ENCODE data around the gene SLC5A6. TPM values are rescaled to one million over a fixed set of nuclear protein-coding genes. Genes with fewer than 3 reads are reported as not detected.

The SLC5A6 gene
- polyA plus RNA-seq, 3 donors = 8.1 to 21.7 (median 10.2) TPM

- Histone ChIP-seq H2AFZ (ENCODE audit: insufficient read depth, low read depth, low read length, poor library complexity, severe bottlenecking) (no peak overlapping the region), H3K4me1 (ENCODE audit: control insufficient read depth in 1 of 2, insufficient read depth in 2 of 2, low read length in 2 of 2) (no peaks in the 10 kb centered on the region), H3K9me3 (replicated peaks in 1 of 2; ENCODE audit: control insufficient read depth in 1 of 2, insufficient read depth in 1 of 2, low read length in 2 of 2) (no peaks in the 10 kb centered on the region), H3K27ac (ENCODE audit: low read depth in 1 of 2, low read length in 2 of 2) (no peak overlapping the region), H4K20me1 (ENCODE audit: insufficient read depth, low read length) (no peaks in the 10 kb centered on the region), H3K36me3 (replicated peaks in 1 of 2; ENCODE audit: control insufficient read depth in 1 of 2, insufficient read depth in 2 of 2, low read length in 2 of 2) (peaks cover 67 to 75% of the 10 kb centered on the region in 2 donors), H3K4me2 (replicated peaks; ENCODE audit: extremely low read depth, low read length, poor library complexity, severe bottlenecking) (no peak overlapping the region), H3K79me2 (ENCODE audit: insufficient read depth, low read length) (no peaks in the 10 kb centered on the region), H3K4me3 (replicated peaks in 1 of 3; ENCODE audit: low read depth in 2 of 3, low read length in 3 of 3) (no peak overlapping the region), H3K27me3 (ENCODE audit: control insufficient read depth in 2 of 2, insufficient read depth in 2 of 2, low read length in 2 of 2) (no peaks in the 10 kb centered on the region), H3K9ac (ENCODE audit: insufficient read depth, low read length, poor library complexity, severe bottlenecking) (no peak overlapping the region)
- intact Hi-C loops (cut with micrococcal nuclease) = no loop called here
- no peaks in the 10 kb centered on the region for H3K4me1 Mint-ChIP-seq
- H3K27me3 Mint-ChIP-seq (ENCODE audit: low read depth in 3 of 3) = peaks cover 0 to 3% (median 3%) of the 10 kb centered on the region in 3 donors
- peaks cover 66 to 73% of the 10 kb centered on the region in 2 donors for H3K36me3 Mint-ChIP-seq
- no peaks in the 10 kb centered on the region for H3K9me3 Mint-ChIP-seq
- TF ChIP-seq, protein P1, sequence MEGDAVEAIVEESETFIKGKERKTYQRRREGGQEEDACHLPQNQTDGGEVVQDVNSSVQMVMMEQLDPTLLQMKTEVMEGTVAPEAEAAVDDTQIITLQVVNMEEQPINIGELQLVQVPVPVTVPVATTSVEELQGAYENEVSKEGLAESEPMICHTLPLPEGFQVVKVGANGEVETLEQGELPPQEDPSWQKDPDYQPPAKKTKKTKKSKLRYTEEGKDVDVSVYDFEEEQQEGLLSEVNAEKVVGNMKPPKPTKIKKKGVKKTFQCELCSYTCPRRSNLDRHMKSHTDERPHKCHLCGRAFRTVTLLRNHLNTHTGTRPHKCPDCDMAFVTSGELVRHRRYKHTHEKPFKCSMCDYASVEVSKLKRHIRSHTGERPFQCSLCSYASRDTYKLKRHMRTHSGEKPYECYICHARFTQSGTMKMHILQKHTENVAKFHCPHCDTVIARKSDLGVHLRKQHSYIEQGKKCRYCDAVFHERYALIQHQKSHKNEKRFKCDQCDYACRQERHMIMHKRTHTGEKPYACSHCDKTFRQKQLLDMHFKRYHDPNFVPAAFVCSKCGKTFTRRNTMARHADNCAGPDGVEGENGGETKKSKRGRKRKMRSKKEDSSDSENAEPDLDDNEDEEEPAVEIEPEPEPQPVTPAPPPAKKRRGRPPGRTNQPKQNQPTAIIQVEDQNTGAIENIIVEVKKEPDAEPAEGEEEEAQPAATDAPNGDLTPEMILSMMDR (IDR thresholded peaks at IDR 0.05) = no peak
- 94% methylated on average over 13 of the region's 16 CpGs for WGBS (ENCODE audit: insufficient coverage)
- no peak overlapping the region for H3K4me3 Mint-ChIP-seq
- no peak for DNase-seq
- H3K27ac Mint-ChIP-seq = peak overlapping the region in 1 of 7 donors; percentile 30
These were observed 30.5 kb upstream of the SLC5A6 start for GRCh38 chr2:27242614-27242951.

- Mint-ChIP-seq H3K4me3 (no peak overlapping the region), H3K27me3 (ENCODE audit: low read depth in 3 of 3) (peaks cover 0 to 1% (median 0%) of the 10 kb centered on the region in 3 donors), H3K4me1 (no peaks in the 10 kb centered on the region), H3K9me3 (no peaks in the 10 kb centered on the region), H3K36me3 (peaks cover 72 to 79% of the 10 kb centered on the region in 2 donors), H3K27ac (peak overlapping the region in 3 of 7 donors; percentile 18 to 76 (median 51))
- intact Hi-C loops (cut with micrococcal nuclease) = no loop called here
- no peak overlapping the region for H3K27ac ChIP-seq (ENCODE audit: low read depth in 1 of 2, low read length in 2 of 2)
- H3K27me3 ChIP-seq (ENCODE audit: control insufficient read depth in 2 of 2, insufficient read depth in 2 of 2, low read length in 2 of 2) = no peaks in the 10 kb centered on the region
- H3K4me2 ChIP-seq (replicated peaks; ENCODE audit: extremely low read depth, low read length, poor library complexity, severe bottlenecking) = no peak overlapping the region
- no peak for DNase-seq
- H3K36me3 ChIP-seq (replicated peaks in 1 of 2; ENCODE audit: control insufficient read depth in 1 of 2, insufficient read depth in 2 of 2, low read length in 2 of 2) = peaks cover 73 to 81% of the 10 kb centered on the region in 2 donors
- no peaks in the 10 kb centered on the region for H3K9me3 ChIP-seq (replicated peaks in 1 of 2; ENCODE audit: control insufficient read depth in 1 of 2, insufficient read depth in 1 of 2, low read length in 2 of 2)
- 78% methylated on average over 20 of the region's 24 CpGs for WGBS (ENCODE audit: insufficient coverage)
- H3K9ac ChIP-seq (ENCODE audit: insufficient read depth, low read length, poor library complexity, severe bottlenecking) = no peak overlapping the region
- no peaks in the 10 kb centered on the region for H3K79me2 ChIP-seq (ENCODE audit: insufficient read depth, low read length)
- no peaks in the 10 kb centered on the region for H4K20me1 ChIP-seq (ENCODE audit: insufficient read depth, low read length)
- TF ChIP-seq, protein P1 (IDR thresholded peaks at IDR 0.05) = no peak
- H3K4me3 ChIP-seq (replicated peaks in 1 of 3; ENCODE audit: low read depth in 2 of 3, low read length in 3 of 3) = no peak overlapping the region
- no peak overlapping the region for H2AFZ ChIP-seq (ENCODE audit: insufficient read depth, low read depth, low read length, poor library complexity, severe bottlenecking)
- H3K4me1 ChIP-seq (ENCODE audit: control insufficient read depth in 1 of 2, insufficient read depth in 2 of 2, low read length in 2 of 2) = no peaks in the 10 kb centered on the region
These were observed 29.9 kb upstream of the SLC5A6 start for GRCh38 chr2:27241761-27242613.

Measured in CD14-positive monocyte (primary cell).